Measurements from ENCODE around the gene MATK. TPM values are rescaled to one million over a fixed set of nuclear protein-coding genes. Genes with fewer than 3 reads are reported as not detected.

The MATK gene
- polyA plus RNA-seq, 1 donor = 4.9 TPM

DNA sequence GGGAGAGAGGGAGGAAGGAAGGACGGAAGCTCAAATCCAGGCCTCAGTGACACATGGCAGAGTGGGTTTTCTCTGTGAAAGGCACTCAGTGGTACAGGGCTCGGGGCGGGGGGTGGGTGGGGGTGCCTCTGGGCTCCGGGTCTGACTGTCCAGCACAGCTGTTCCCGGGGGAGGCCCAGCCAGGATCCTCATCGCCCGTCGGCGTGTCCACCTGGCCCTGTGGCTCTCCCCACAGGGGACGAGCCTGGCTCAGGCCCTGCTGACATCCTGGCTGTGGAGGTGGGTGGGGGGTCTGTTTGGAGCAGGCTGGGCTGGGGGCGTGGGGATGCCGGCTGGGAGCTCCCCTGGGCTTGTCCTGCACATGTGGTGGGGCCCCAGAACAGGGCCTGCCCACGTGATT lies 18.2 kb upstream of the MATK start:
- Histone ChIP-seq H3K27ac (ENCODE audit: low read length) (no peak overlapping the region), H3K27me3 (ENCODE audit: control insufficient read depth, insufficient read depth, low read length) (peaks cover 29% of the 10 kb centered on the region), H3K9me3 (ENCODE audit: control insufficient read depth, low read depth, low read length) (peaks cover 10% of the 10 kb centered on the region), H3K4me1 (ENCODE audit: control insufficient read depth, insufficient read depth, low read length) (no peaks in the 10 kb centered on the region), H3K4me3 (ENCODE audit: low read length) (no peak overlapping the region), H3K36me3 (ENCODE audit: control insufficient read depth, insufficient read depth, low read length) (no peaks in the 10 kb centered on the region)
- no CpG with 5 or more reads among the region's 13 CpGs for WGBS (ENCODE audit: insufficient coverage, low lambda C conversion rate)
- no peak for DNase-seq

DNA sequence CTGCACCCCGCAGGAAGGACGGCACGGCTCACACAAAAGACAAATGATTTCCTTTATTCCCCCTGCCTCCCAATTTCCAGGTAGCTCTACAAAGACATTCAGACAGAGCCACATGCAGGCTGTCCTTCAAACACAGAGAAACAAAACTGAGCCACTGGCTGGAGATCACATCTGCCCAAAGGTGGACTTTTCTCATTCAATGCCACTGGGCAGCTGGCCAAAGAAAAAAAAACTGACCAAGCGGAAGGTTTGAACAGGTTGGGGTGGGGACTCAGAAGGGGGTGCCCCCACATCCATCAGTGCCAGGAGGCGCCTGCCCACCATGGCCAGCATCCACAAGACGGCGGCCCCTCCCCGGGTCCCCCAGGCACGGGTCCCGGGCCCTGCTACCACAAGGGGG lies 17.8 kb upstream of the MATK start:
- Histone ChIP-seq H3K9me3 (ENCODE audit: control insufficient read depth, low read depth, low read length) (peaks cover 10% of the 10 kb centered on the region), H3K27me3 (ENCODE audit: control insufficient read depth, insufficient read depth, low read length) (peaks cover 34% of the 10 kb centered on the region), H3K4me3 (ENCODE audit: low read length) (no peak overlapping the region), H3K27ac (ENCODE audit: low read length) (no peak overlapping the region), H3K36me3 (ENCODE audit: control insufficient read depth, insufficient read depth, low read length) (no peaks in the 10 kb centered on the region), H3K4me1 (ENCODE audit: control insufficient read depth, insufficient read depth, low read length) (no peaks in the 10 kb centered on the region)
- no peak for DNase-seq
- WGBS (ENCODE audit: insufficient coverage, low lambda C conversion rate) = no CpG with 5 or more reads among the region's 10 CpGs

DNA sequence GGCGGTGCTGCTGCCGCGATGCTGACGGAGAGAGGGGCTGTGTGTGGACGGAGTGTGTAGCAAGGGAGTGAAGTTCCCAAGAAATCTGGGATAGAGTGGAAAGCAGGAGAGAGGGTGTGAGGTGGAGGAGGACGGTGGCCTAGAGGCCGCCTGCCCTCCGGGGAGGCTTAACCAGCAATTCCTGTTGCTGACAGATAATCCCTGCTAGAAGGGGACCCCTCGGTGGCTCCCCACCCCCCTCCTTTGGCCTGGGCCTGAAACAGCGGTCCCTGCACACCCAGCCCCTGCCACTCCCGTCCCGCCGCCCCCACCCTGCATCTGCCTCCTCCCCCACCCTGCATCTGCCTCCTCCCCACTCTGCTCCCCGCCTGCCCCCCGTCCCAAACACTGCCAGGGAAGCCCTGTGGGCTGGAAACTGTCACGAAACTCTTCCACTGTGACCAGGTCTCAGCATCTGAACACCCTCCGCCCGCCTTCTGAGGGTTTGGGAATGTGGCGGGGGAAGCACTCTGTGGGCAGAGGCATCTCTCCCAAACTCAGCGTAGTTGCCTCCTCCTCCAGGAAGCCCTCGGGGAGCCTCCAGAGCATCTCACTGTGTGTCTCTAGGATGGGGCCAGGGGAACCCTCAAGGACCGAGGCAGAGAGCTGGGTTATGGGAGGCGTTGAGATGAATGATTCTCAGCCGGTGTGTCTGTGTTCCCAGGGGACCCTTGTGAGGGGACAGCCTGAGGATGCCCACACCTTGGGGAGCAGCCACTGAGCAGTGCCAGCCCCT lies 17.1 kb upstream of the MATK start:
- Histone ChIP-seq H3K4me3 (ENCODE audit: low read length) (no peak overlapping the region), H3K36me3 (ENCODE audit: control insufficient read depth, insufficient read depth, low read length) (no peaks in the 10 kb centered on the region), H3K4me1 (ENCODE audit: control insufficient read depth, insufficient read depth, low read length) (no peaks in the 10 kb centered on the region), H3K27ac (ENCODE audit: low read length) (no peak overlapping the region), H3K9me3 (ENCODE audit: control insufficient read depth, low read depth, low read length) (peaks cover 5% of the 10 kb centered on the region), H3K27me3 (ENCODE audit: control insufficient read depth, insufficient read depth, low read length) (peaks cover 34% of the 10 kb centered on the region)
- 100% methylated on average over 1 of the region's 24 CpGs for whole genome bisulfite sequencing (ENCODE audit: insufficient coverage, low lambda C conversion rate)
- DNase-seq = no peak

DNA sequence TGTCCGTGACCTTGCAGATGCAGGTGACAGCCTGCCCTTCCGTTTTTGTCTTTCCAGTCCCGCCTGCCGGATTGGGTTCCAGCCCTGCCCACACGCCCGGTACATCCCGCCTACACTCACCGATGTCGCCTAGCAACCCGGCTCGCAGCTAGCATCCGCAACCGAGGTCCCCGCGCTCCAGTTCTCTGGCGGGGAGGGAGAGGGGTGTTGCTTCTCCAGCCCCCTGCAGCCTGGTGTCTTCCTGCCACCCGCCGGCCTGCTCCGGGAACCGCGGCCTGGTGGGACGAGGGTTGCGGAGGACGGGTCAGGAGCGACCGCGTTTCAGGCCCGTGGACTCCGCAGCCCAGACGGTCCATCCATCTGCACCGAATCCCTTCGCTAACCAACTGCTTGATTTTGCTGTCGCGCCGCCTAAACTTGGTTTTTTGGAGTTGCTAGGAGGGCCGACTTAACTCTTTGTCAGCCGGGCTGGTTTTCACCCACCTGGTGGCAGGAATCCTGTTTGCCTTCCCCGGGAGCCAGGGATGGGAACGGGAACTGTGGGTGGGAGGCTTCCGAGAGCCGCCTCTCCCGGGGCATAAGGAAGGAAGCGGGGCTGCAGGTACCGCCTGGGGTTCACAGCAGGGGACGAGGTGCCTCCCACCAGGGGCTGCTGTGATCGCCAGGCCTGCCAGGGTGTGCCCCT lies 15.4 kb upstream of the MATK start:
- Histone ChIP-seq H3K27me3 (ENCODE audit: control insufficient read depth, insufficient read depth, low read length) (peaks cover 34% of the 10 kb centered on the region), H3K4me3 (ENCODE audit: low read length) (no peak overlapping the region), H3K36me3 (ENCODE audit: control insufficient read depth, insufficient read depth, low read length) (no peaks in the 10 kb centered on the region), H3K9me3 (ENCODE audit: control insufficient read depth, low read depth, low read length) (peaks cover 5% of the 10 kb centered on the region), H3K4me1 (ENCODE audit: control insufficient read depth, insufficient read depth, low read length) (no peaks in the 10 kb centered on the region), H3K27ac (ENCODE audit: low read length) (no peak overlapping the region)
- no CpG with 5 or more reads among the region's 46 CpGs for WGBS (ENCODE audit: insufficient coverage, low lambda C conversion rate)
- no peak for DNase-seq

DNA sequence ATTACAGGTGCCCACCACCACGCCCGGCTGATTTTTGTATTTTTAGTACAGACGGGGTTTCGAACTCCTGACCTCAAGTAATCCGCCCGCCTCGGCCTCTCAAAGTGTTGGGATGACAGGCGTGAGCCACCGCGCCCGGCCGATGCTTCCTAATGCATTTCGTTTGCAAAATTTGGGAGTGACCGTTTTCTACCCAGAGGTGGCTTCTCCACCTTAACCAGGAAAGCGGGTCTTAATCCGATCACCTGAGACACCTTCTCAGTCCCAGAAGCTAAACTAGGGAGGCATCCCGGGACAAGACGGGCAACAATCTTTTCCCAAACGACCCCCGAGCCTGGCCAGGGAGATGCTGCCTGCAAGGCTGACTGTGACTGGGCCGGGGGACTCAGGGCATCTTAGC lies 14.8 kb upstream of the MATK start:
- H3K27me3 ChIP-seq (ENCODE audit: control insufficient read depth, insufficient read depth, low read length) = peaks cover 34% of the 10 kb centered on the region

DNA sequence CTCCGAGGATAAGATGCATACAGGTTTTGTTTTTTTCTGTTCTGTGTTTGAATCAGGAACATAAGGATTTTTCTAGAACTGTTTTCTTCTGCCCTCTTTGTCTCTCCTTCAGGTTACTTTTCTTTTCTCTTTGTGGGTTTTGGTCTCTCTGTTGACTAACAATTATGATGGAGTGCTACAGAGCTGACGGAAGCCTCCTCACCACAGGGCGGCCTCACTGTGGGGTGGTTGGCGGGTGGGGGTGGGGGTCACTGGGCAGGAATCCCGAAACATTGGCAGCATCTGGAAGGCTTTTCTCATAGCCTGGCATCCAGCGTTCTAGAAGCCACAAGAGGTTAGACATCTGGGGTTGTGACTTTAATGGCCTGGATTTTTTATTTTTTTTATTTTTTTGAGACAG lies 12.0 kb upstream of the MATK start:
- no peak for DNase-seq
- Histone ChIP-seq H3K4me1 (ENCODE audit: control insufficient read depth, insufficient read depth, low read length) (no peaks in the 10 kb centered on the region), H3K27me3 (ENCODE audit: control insufficient read depth, insufficient read depth, low read length) (peaks cover 29% of the 10 kb centered on the region), H3K4me3 (ENCODE audit: low read length) (no peak overlapping the region), H3K27ac (ENCODE audit: low read length) (no peak overlapping the region), H3K36me3 (ENCODE audit: control insufficient read depth, insufficient read depth, low read length) (no peaks in the 10 kb centered on the region), H3K9me3 (ENCODE audit: control insufficient read depth, low read depth, low read length) (peaks cover 5% of the 10 kb centered on the region)
- 100% methylated on average over 1 of the region's 6 CpGs for WGBS (ENCODE audit: insufficient coverage, low lambda C conversion rate)

More for the DNA sequence above, 14.8 kb upstream of the MATK start:
- Histone ChIP-seq H3K4me3 (ENCODE audit: low read length) (no peak overlapping the region), H3K36me3 (ENCODE audit: control insufficient read depth, insufficient read depth, low read length) (no peaks in the 10 kb centered on the region), H3K4me1 (ENCODE audit: control insufficient read depth, insufficient read depth, low read length) (no peaks in the 10 kb centered on the region), H3K9me3 (ENCODE audit: control insufficient read depth, low read depth, low read length) (peaks cover 5% of the 10 kb centered on the region), H3K27ac (ENCODE audit: low read length) (no peak overlapping the region)
- WGBS (ENCODE audit: insufficient coverage, low lambda C conversion rate) = no CpG with 5 or more reads among the region's 21 CpGs
- no peak for DNase-seq

DNA sequence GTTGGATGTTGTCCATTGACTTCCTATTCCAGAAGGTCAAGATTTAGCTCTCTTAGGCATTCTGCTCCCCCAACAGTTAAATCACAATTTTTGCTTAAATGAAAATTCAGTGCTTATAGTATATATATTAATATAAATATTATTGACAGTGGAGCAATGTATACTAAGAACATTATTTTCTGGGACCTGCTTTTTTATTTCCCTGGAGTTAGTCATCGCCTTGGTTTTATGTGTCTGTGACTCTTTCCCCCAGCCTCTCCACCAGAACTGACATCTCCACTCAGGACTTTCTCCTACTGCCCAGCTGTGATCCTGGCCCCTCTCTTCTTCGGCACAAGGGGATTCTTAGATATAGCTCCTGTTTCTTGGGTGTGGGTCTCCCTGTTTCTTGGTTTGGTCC lies 10.2 kb upstream of the MATK start:
- no peak for DNase-seq
- no CpG with 5 or more reads among the region's 2 CpGs for WGBS (ENCODE audit: insufficient coverage, low lambda C conversion rate)
- Histone ChIP-seq H3K9me3 (ENCODE audit: control insufficient read depth, low read depth, low read length) (peaks cover 2% of the 10 kb centered on the region), H3K36me3 (ENCODE audit: control insufficient read depth, insufficient read depth, low read length) (no peaks in the 10 kb centered on the region), H3K4me1 (ENCODE audit: control insufficient read depth, insufficient read depth, low read length) (no peaks in the 10 kb centered on the region), H3K27me3 (ENCODE audit: control insufficient read depth, insufficient read depth, low read length) (peaks cover 16% of the 10 kb centered on the region), H3K27ac (ENCODE audit: low read length) (no peak overlapping the region), H3K4me3 (ENCODE audit: low read length) (no peak overlapping the region)

DNA sequence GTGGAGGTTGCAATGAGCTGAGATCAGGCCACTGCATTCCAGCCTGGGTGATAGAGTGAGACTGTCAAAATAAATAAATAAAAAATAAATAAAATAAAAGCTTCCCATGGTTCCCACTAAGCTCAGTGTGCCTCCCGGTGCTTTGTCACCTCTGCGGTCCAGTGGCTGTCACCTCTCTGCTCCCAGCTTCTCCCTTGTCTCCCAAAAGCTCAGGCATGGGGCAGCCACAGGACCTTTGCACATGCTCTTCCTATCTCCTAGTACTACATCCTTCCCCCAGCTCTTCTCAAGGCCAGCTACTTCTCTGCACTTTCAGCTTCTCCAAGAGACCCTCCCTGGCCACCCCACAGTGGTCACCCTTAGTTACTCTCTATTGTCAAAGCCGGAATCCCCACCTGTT lies 7.6 kb upstream of the MATK start:
- Histone ChIP-seq H3K27ac (ENCODE audit: low read length) (no peak overlapping the region), H3K4me3 (ENCODE audit: low read length) (no peak overlapping the region), H3K36me3 (ENCODE audit: control insufficient read depth, insufficient read depth, low read length) (no peaks in the 10 kb centered on the region), H3K9me3 (ENCODE audit: control insufficient read depth, low read depth, low read length) (no peaks in the 10 kb centered on the region), H3K4me1 (ENCODE audit: control insufficient read depth, insufficient read depth, low read length) (no peaks in the 10 kb centered on the region), H3K27me3 (ENCODE audit: control insufficient read depth, insufficient read depth, low read length) (peaks cover 7% of the 10 kb centered on the region)
- DNase-seq = no peak
- WGBS (ENCODE audit: insufficient coverage, low lambda C conversion rate) = 93% methylated on average over 3 of the region's 3 CpGs

DNA sequence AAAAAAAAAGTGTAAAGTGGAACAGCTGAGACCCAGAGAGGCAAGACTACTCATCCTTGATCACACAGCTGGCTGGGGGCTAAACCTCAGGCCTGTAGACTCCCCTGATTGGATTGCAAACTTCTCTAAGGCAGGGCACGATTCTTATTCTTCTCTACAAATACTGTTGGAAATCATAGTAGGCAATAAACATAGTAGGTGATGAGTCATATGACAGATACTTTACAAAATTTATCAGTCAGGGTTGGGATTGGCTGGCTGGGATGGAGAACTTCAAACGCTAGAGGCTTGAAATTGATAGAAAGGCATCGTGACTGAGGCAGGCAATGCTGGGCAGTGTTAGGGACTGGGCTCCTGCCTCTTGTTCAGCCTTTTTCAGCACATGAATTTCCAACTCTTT lies 5.9 kb upstream of the MATK start:
- Histone ChIP-seq H3K27ac (ENCODE audit: low read length) (no peak overlapping the region), H3K9me3 (ENCODE audit: control insufficient read depth, low read depth, low read length) (no peaks in the 10 kb centered on the region), H3K4me3 (ENCODE audit: low read length) (no peak overlapping the region), H3K4me1 (ENCODE audit: control insufficient read depth, insufficient read depth, low read length) (no peaks in the 10 kb centered on the region), H3K27me3 (ENCODE audit: control insufficient read depth, insufficient read depth, low read length) (peaks cover 7% of the 10 kb centered on the region), H3K36me3 (ENCODE audit: control insufficient read depth, insufficient read depth, low read length) (no peaks in the 10 kb centered on the region)
- no peak for DNase-seq
- WGBS (ENCODE audit: insufficient coverage, low lambda C conversion rate) = 67% methylated on average over 1 of the region's 3 CpGs

DNA sequence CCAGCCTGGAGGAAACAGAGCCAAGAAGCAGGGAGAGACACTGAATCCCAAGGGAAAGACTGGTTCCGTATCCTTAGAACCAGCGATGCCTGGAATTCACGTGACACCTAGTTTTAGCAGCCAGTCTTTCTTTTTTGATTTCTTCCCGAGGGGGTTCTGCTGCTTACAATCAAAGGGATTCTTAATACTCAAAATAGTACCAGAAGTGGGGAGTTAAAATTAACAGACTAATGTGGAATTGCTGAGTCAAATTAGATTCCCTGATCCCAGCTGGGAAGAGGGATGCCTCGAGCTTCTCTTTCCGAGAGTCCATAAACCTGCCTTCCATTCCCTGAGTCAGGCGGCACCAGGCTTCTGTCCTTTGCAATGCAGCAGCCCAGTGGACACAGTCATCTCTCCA lies 4.8 kb upstream of the MATK start:
- H3K4me1 ChIP-seq (ENCODE audit: control insufficient read depth, insufficient read depth, low read length) = no peaks in the 10 kb centered on the region
- WGBS (ENCODE audit: insufficient coverage, low lambda C conversion rate) = no CpG with 5 or more reads among the region's 7 CpGs
- no peaks in the 10 kb centered on the region for H3K9me3 ChIP-seq (ENCODE audit: control insufficient read depth, low read depth, low read length)

More for the DNA sequence above, 4.8 kb upstream of the MATK start:
- no peaks in the 10 kb centered on the region for H3K36me3 ChIP-seq (ENCODE audit: control insufficient read depth, insufficient read depth, low read length)
- no peak overlapping the region for H3K27ac ChIP-seq (ENCODE audit: low read length)
- DNase-seq = no peak
- peaks cover 15% of the 10 kb centered on the region for H3K27me3 ChIP-seq (ENCODE audit: control insufficient read depth, insufficient read depth, low read length)
- H3K4me3 ChIP-seq (ENCODE audit: low read length) = no peak overlapping the region
